ENCODE results near the gene HOXD3.

DNA sequence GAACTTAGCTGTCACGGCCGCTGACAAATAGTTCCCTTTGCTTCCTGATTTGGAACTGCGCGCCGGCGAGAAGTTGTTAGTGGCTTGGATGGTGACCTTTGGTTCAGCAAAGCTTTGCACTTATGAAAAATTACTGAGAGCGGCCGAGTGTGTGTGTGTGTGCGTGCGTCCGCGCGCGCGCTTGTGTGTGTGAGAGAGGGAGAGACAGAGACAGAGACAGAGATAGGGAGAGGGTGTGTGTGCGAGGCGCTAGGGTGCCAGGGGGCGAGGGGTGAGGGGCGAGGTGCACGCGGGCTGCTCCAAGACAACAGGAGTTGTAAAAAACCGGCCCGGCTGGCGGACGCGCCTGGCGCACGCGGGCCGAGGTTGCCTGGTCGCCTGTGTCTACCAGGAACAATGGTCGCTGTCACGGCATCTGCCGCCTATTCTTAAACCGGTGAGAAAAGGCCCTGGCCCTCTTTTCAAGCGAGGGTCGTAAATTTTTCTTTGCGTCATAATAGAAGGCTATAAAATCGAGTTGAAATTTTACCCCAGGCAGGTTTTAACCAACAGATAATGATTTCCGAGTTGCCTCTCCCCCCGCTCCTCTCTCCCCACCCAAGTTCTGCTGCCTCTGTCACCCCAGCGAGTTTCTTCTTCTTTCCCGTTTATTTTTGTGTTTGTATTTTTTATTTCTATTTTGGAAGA lies 535 bp downstream of the HOXD3 start:
- TF ChIP-seq EZH2 (IDR thresholded peaks at IDR 0.05; ENCODE audit: insufficient read depth, poor library complexity, severe bottlenecking) (no peak), EZH2phosphoT487 (IDR thresholded peaks at IDR 0.05; ENCODE audit: insufficient read depth, low read depth) (no peak)

All from GM23248 (cell line).